HCT116 (cell line): ENCODE measurements around the gene SLC39A1. TPM values are rescaled to one million over a fixed set of nuclear protein-coding genes. Genes with fewer than 3 reads are reported as not detected.

Experiments
- ATAC-seq: fragments of 200-7000 bp; cut with Tn5 transposase; 2 replicates; pipeline ENCODE4 v1.9.1; 2020; ENCODE audit warnings: mild to moderate bottlenecking, moderate library complexity
- BruUV-seq: library from RNA; stranded (reverse); fragments of 400-500 nt; replicated peaks from 2 replicates; lab custom pipeline; 2021; lab: Mats Ljungman, UMichigan
- CTCF ChIA-PET: fragments of 300-600 bp; sonication (Branson Sonifier 250); formaldehyde crosslinking; loops from one replicate; lab custom pipeline; 2021; ENCODE audit warnings: antibody characterized with exemption; lab: Charles Lee
- POLR2A ChIA-PET: fragments of 300-600, 350-600 bp; sonication (Branson Sonifier 250); formaldehyde crosslinking; loops from one replicate; lab custom pipeline; 2021; ENCODE audit warnings: antibody characterized with exemption; lab: Charles Lee
- RAD21 ChIA-PET, 2 experiments: fragments of 300-600 bp; sonication (Branson Sonifier 250); formaldehyde crosslinking; loops; one replicate each; lab custom pipeline; 2023; ENCODE audit warnings: low total read pairs in 2 of 2; ENCODE audit not compliant: uncharacterized antibody in 2 of 2, unreplicated experiment in 2 of 2, low non-redundant PET in 1 of 2; lab: Charles Lee
- DNase-seq: peaks from one replicate; pipeline ENCODE4 v3.0.0-alpha.2; 2010; ENCODE audit warnings: low read depth, low spot score
- H2AFZ ChIP-seq: fragments of 200-600 bp; shearing (Covaris generic), sonication (generic); 2 replicates; pipeline ENCODE4 v1.6.1; 2017; ENCODE audit warnings: low read depth, mixed run types, mixed read lengths, antibody characterized with exemption, low read length; ENCODE audit not compliant: poor library complexity, severe bottlenecking
- H3K27ac ChIP-seq: 2 replicates; pipeline ENCODE4 v1.5.1; 2012; ENCODE audit warnings: low read depth, low read length
- H3K27me3 ChIP-seq: fragments of 200-600 bp; sonication (generic); 2 replicates; pipeline ENCODE4 v1.6.1; 2016; ENCODE audit warnings: mixed run types, low read length, mixed read lengths; ENCODE audit not compliant: insufficient read depth
- H3K36me3 ChIP-seq, 2 experiments: fragments of 200-500 bp in 1 of 2; fragments of 200-600 bp in 1 of 2; sonication (Bioruptor generic) in 1 of 2; sonication (generic) in 1 of 2; 2 replicates each; pipeline versions ENCODE4 v1.5.1 to v1.6.1; 2014 to 2016; ENCODE audit warnings: low read length in 2 of 2, inconsistent platforms in 1 of 2, mixed read lengths in 1 of 2, mixed run types in 1 of 2; ENCODE audit not compliant: insufficient read depth in 2 of 2, control insufficient read depth in 1 of 2
- H3K4me1 ChIP-seq, 2 experiments: fragments of 200-600 bp in 1 of 2; sonication (generic) in 1 of 2; 2 replicates each; pipeline versions ENCODE4 v1.5.1 to v1.6.1; 2012 to 2017; ENCODE audit warnings: low read length in 2 of 2, inconsistent platforms in 1 of 2, mild to moderate bottlenecking in 1 of 2, mixed read lengths in 1 of 2, mixed run types in 1 of 2, moderate library complexity in 1 of 2; ENCODE audit not compliant: insufficient read depth in 2 of 2, control insufficient read depth in 1 of 2
- H3K4me2 ChIP-seq: fragments of 200-600 bp; sonication (generic); 2 replicates; pipeline ENCODE4 v1.6.1; 2017; ENCODE audit warnings: mixed run types, low read length, mixed read lengths
- H3K4me3 ChIP-seq, 2 experiments: fragments of 200-600 bp in 1 of 2; sonication (generic) in 1 of 2; replicated peaks in 1 of 2; 2 replicates each; pipeline ENCODE4 v1.5.1; 2011 to 2016; ENCODE audit warnings: low read length in 2 of 2, control low read depth in 1 of 2, low read depth in 1 of 2, mild to moderate bottlenecking in 1 of 2, mixed read lengths in 1 of 2, mixed run types in 1 of 2
- H3K79me2 ChIP-seq: fragments of 200-600 bp; sonication (generic); 2 replicates; pipeline ENCODE4 v1.6.1; 2017; ENCODE audit warnings: mild to moderate bottlenecking, mixed run types, low read length, moderate library complexity, mixed read lengths; ENCODE audit not compliant: insufficient read depth
- H3K9ac ChIP-seq: fragments of 200-600 bp; sonication (generic); 2 replicates; pipeline ENCODE4 v1.6.1; 2016; ENCODE audit warnings: low read length, mixed read lengths
- H3K9me2 ChIP-seq: fragments of 200-600 bp; sonication (generic), shearing (Covaris generic); 2 replicates; pipeline ENCODE4 v1.6.1; 2017; ENCODE audit warnings: mixed run types, mild to moderate bottlenecking, moderate library complexity; ENCODE audit not compliant: insufficient read depth
- H3K9me3 ChIP-seq, 2 experiments: fragments of 200-500 bp in 1 of 2; fragments of 200-600 bp in 1 of 2; sonication (Bioruptor generic) in 1 of 2; sonication (generic) in 1 of 2; 2 replicates each; pipeline ENCODE4 v1.6.1; 2014 to 2017; ENCODE audit warnings: low read length in 2 of 2, mixed read lengths in 2 of 2, inconsistent platforms in 1 of 2, low read depth in 1 of 2, mild to moderate bottlenecking in 1 of 2, mixed run types in 1 of 2, moderate library complexity in 1 of 2; ENCODE audit not compliant: control insufficient read depth in 1 of 2, insufficient read depth in 1 of 2
- H4K20me1 ChIP-seq: fragments of 200-600 bp; sonication (generic), shearing (Covaris generic); 2 replicates; pipeline ENCODE4 v1.6.1; 2017; ENCODE audit warnings: mixed run types, mild to moderate bottlenecking, moderate library complexity; ENCODE audit not compliant: insufficient read depth
- CBX3 ChIP-seq: IDR thresholded peaks from 2 replicates; pipeline ENCODE4 v1.6.1; 2012; ENCODE audit warnings: low read depth
- CEBPB ChIP-seq: IDR thresholded peaks from 2 replicates; pipeline ENCODE4 v1.6.1; 2012; ENCODE audit warnings: low read depth
- EGR1 ChIP-seq: IDR thresholded peaks from 2 replicates; pipeline ENCODE4 v1.6.1; 2012; ENCODE audit warnings: low read depth
- ELF1 ChIP-seq: IDR thresholded peaks from 2 replicates; pipeline ENCODE4 v1.6.1; 2012; ENCODE audit warnings: low read depth, borderline replicate concordance
- EZH2 ChIP-seq: fragments of 200-600 bp; sonication (generic); IDR thresholded peaks from 2 replicates; pipeline ENCODE4 v1.6.1; 2017; ENCODE audit warnings: antibody characterized with exemption, mixed run types
- FOSL1 ChIP-seq: IDR thresholded peaks from 2 replicates; pipeline ENCODE4 v1.6.1; 2012; ENCODE audit warnings: low read depth
- JUND ChIP-seq: IDR thresholded peaks from 2 replicates; pipeline ENCODE4 v1.6.1; 2012
- POLR2A ChIP-seq: IDR thresholded peaks from 2 replicates; pipeline ENCODE4 v1.7.0; 2011; ENCODE audit warnings: borderline replicate concordance; ENCODE audit not compliant: insufficient read depth, insufficient read length; ENCODE audit errors: extremely low read depth
- RAD21 ChIP-seq: IDR thresholded peaks from 2 replicates; pipeline ENCODE4 v1.6.1; 2012; ENCODE audit warnings: low read depth, mild to moderate bottlenecking
- REST ChIP-seq: IDR thresholded peaks from 2 replicates; pipeline ENCODE4 v1.6.1; 2012; ENCODE audit warnings: low read depth
- SIN3A ChIP-seq: IDR thresholded peaks from 2 replicates; pipeline ENCODE4 v1.6.1; 2012; ENCODE audit warnings: low read depth
- SP1 ChIP-seq: IDR thresholded peaks from 2 replicates; pipeline ENCODE4 v1.6.1; 2012; ENCODE audit warnings: low read depth
- SRF ChIP-seq: IDR thresholded peaks from 2 replicates; pipeline ENCODE4 v1.6.1; 2012; ENCODE audit warnings: low read depth
- YY1 ChIP-seq: IDR thresholded peaks from 2 replicates; pipeline ENCODE4 v1.6.1; 2011; ENCODE audit warnings: low read length, low read depth, moderate library complexity, mild to moderate bottlenecking; ENCODE audit not compliant: insufficient replicate concordance; ENCODE audit errors: extremely low read depth
- ZFX ChIP-seq: fragments of 450-650 bp; IDR thresholded peaks from 2 replicates; pipeline ENCODE4 v1.6.1; 2017
- ZNF274 ChIP-seq: fragments of 200-500 bp; sonication (Bioruptor generic); IDR thresholded peaks from 2 replicates; pipeline ENCODE4 v1.6.1; 2014; ENCODE audit warnings: mild to moderate bottlenecking, low read depth, low read length, inconsistent platforms
- intact Hi-C: fragments of 100-400 bp; cut with micrococcal nuclease; formaldehyde crosslinking; loops from 2 replicates; pipeline ENCODE4 v1.10.0; 2022
- total RNA-seq: library from RNA; stranded (reverse); gene quantifications from one replicate; pipeline ENCODE4 v1.2.1, GENCODE V29; 2021; ENCODE audit not compliant: unreplicated experiment
- TF ChIP-seq, protein P1 (sequence below): IDR thresholded peaks from 2 replicates; pipeline ENCODE4 v1.6.1; 2012

SLC39A1 gene
- total RNA-seq, 1 experiment from 2014 or later: 51.5 TPM

DNA sequence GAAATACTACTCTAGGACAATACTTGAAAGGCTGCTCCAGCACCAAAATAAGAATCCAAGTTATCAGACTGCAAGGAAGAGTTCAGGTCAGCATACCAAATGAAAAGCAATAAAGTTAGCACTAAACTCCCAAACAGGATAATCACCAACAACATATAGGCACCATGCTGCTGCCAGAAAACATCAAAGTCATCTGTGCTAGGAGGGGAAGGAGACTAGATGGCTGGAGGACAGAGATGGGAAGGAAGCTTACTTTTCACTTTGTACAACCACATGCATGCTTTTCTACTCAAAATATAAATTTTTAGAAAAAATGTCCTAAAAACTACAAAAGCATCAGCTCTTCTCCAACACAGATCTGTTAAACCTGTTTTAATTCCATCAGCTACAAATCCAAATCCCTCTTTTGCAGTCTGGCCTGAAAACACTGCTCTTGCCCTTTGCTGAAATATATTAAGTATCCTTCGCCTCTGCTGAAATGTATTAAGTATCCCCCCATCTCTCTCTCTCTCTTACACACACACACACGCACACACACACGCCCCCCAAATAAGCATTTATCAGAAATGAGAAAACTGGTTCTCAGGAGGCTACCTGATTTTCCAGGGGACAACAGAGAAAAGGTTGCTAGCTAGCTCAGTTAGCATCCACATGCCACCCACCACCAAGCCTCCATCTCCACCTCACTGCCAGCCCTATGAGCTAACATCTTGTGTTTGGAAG, 42.1 kb downstream of the SLC39A1 start:
- RAD21 ChIA-PET: no interaction called here
- Histone ChIP-seq H4K20me1 (0 out of 2 replicates have a peak, but pooled peaks cover 2% of the 10 kb centered on the region), H3K36me3 (peaks cover 0 to 4% of the 10 kb centered on the region in 2 experiments; a peak in 1 of 4 replicates), H3K4me1 (peaks cover 16 to 33% of the 10 kb centered on the region in 2 experiments), H3K27ac (peak overlapping the region; percentile 54), H3K79me2 (peaks cover 60% of the 10 kb centered on the region), H3K9ac (peak overlapping the region; percentile 85), H2AFZ (no peak overlapping the region), H3K4me3 (peak overlapping the region; percentile 76 to 85), H3K9me3 (no peaks in the 10 kb centered on the region), H3K4me2 (peak overlapping the region; percentile 93)
- no peak for ATAC-seq
- intact Hi-C loops: no loop called here
- POLR2A ChIA-PET: no interaction called here
- no TSS peak for BruUV-seq
- DNase-seq: no peak
- CTCF ChIA-PET: no interaction called here
- TF ChIP-seq SIN3A (no peak), FOSL1 (no peak), CBX3 (no peak), REST (no peak), YY1 (no peak), POLR2A (no peak), ZNF274 (no peak), SP1 (no peak), ELF1 (no peak), RAD21 (no peak), CEBPB (no peak), EZH2 (no peak), ZFX (no peak), JUND (no peak), EGR1 (no peak), SRF (no peak)
- TF ChIP-seq, protein P1, sequence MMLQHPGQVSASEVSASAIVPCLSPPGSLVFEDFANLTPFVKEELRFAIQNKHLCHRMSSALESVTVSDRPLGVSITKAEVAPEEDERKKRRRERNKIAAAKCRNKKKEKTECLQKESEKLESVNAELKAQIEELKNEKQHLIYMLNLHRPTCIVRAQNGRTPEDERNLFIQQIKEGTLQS: no peak
- TF ChIP-seq, all 23 proteins: peak for 0
- no peaks in the 10 kb centered on the region for H3K27me3 ChIP-seq
- H3K9me2 ChIP-seq: no peaks in the 10 kb centered on the region
